ENCODE results near the gene SMIM23. TPM values are rescaled to one million over a fixed set of nuclear protein-coding genes. Genes with fewer than 3 reads are reported as not detected.

The SMIM23 gene
- total and polyA plus RNA-seq, 8 donors: not detected

GRCh38 chr5:171827162-171827561 is 41.5 kb downstream of the SMIM23 start:
- TF ChIP-seq POLR2AphosphoS5 (IDR thresholded peaks at IDR 0.05): no peak
- TF ChIP-seq POLR2A (IDR thresholded peaks at IDR 0.05): no peak
- no peak for TF ChIP-seq CTCF (IDR thresholded peaks at IDR 0.05)
- TF ChIP-seq EP300 (IDR thresholded peaks at IDR 0.05): no peak
- DNase-seq: no peak
- Histone ChIP-seq H3K4me1 (peaks cover 0 to 10% (median 2%) of the 10 kb centered on the region in 4 donors), H3K27me3 (no peaks in the 10 kb centered on the region), H3K4me3 (no peak overlapping the region), H3K36me3 (no peaks in the 10 kb centered on the region), H3K9me3 (peaks cover 0 to 6% (median 4%) of the 10 kb centered on the region in 4 donors), H3K27ac (no peak overlapping the region)
- intact Hi-C loops (cut with DNase I; ENCODE audit: low total_unique reads): no loop called here
- WGBS, 5 donors: 89 to 99% (median 97%) methylated on average over 9 of the region's 9 CpGs

GRCh38 chr5:171830686-171831085 is 45.1 kb downstream of the SMIM23 start:
- H3K36me3 ChIP-seq: peaks cover 0 to 7% (median 0%) of the 10 kb centered on the region in 4 donors
- no peaks in the 10 kb centered on the region for H3K4me1 ChIP-seq
- intact Hi-C loops (cut with DNase I; ENCODE audit: low total_unique reads): no loop called here
- no peak for DNase-seq
- no peak for TF ChIP-seq POLR2AphosphoS5 (IDR thresholded peaks at IDR 0.05)
- TF ChIP-seq EP300 (IDR thresholded peaks at IDR 0.05): no peak
- TF ChIP-seq CTCF (IDR thresholded peaks at IDR 0.05): no peak
- TF ChIP-seq POLR2A (IDR thresholded peaks at IDR 0.05): no peak
- no peak overlapping the region for H3K4me3 ChIP-seq
- H3K27me3 ChIP-seq: no peaks in the 10 kb centered on the region
- 47 to 73% (median 55%) methylated on average over 1 of the region's 1 CpG for WGBS, 5 donors
- no peak overlapping the region for H3K27ac ChIP-seq
- peaks cover 0 to 17% (median 7%) of the 10 kb centered on the region in 4 donors for H3K9me3 ChIP-seq

- no peak overlapping the region for H3K27ac ChIP-seq
- peaks cover 0 to 17% (median 7%) of the 10 kb centered on the region in 4 donors for H3K9me3 ChIP-seq
- H3K4me1 ChIP-seq: no peaks in the 10 kb centered on the region
- no peak for DNase-seq
- no peaks in the 10 kb centered on the region for H3K27me3 ChIP-seq
- peaks cover 0 to 7% (median 0%) of the 10 kb centered on the region in 4 donors for H3K36me3 ChIP-seq
- intact Hi-C loops (cut with DNase I; ENCODE audit: low total_unique reads): no loop called here
- H3K4me3 ChIP-seq: no peak overlapping the region
- TF ChIP-seq POLR2AphosphoS5 (IDR thresholded peaks at IDR 0.05) (no peak), POLR2A (IDR thresholded peaks at IDR 0.05) (no peak), CTCF (IDR thresholded peaks at IDR 0.05) (no peak), EP300 (IDR thresholded peaks at IDR 0.05) (no peak)
- 81 to 89% (median 84%) methylated on average over 2 of the region's 2 CpGs for WGBS, 5 donors
Measured at GRCh38 chr5:171832775-171833174, 47.2 kb downstream of the SMIM23 start.

- Histone ChIP-seq H3K9me3 (peaks cover 0 to 17% (median 7%) of the 10 kb centered on the region in 4 donors), H3K36me3 (peaks cover 0 to 7% (median 0%) of the 10 kb centered on the region in 4 donors), H3K4me3 (no peak overlapping the region), H3K27ac (no peak overlapping the region), H3K4me1 (no peaks in the 10 kb centered on the region), H3K27me3 (no peaks in the 10 kb centered on the region)
- TF ChIP-seq POLR2A (IDR thresholded peaks at IDR 0.05) (no peak), POLR2AphosphoS5 (IDR thresholded peaks at IDR 0.05) (no peak), EP300 (IDR thresholded peaks at IDR 0.05) (no peak), CTCF (IDR thresholded peaks at IDR 0.05) (no peak)
- intact Hi-C loops (cut with DNase I; ENCODE audit: low total_unique reads): no loop called here
- WGBS, 5 donors: 74 to 90% (median 82%) methylated on average over 2 of the region's 2 CpGs
- DNase-seq: no peak
Measured at GRCh38 chr5:171834461-171834860, 48.8 kb downstream of the SMIM23 start.

Data from stomach (tissue), 9 donors.